Esophagus muscularis mucosa (tissue), 4 donors: Measurements from ENCODE around the gene LILRA2.

Experiments
- EP300 ChIP-seq: sonication (generic); formaldehyde crosslinking; IDR thresholded peaks from one replicate; pipeline ENCODE4 v1.6.1; 2017; ENCODE audit warnings: antibody characterized with exemption
- POLR2A ChIP-seq: fragments of 450-650 bp; IDR thresholded peaks from one replicate; pipeline ENCODE4 v1.6.1; 2017; ENCODE audit warnings: antibody characterized with exemption, moderate library complexity, mild to moderate bottlenecking, low read depth
- POLR2AphosphoS5 ChIP-seq, 2 donors: sonication (generic); formaldehyde crosslinking; IDR thresholded peaks; one replicate each; pipeline ENCODE4 v1.6.1; 2017; ENCODE audit warnings: antibody characterized with exemption in 2 of 2
- TF ChIP-seq, protein P1 (sequence below), 3 experiments: fragments of 200-600 bp in 2 of 3; fragments of 450-650 bp in 1 of 3; sonication (generic) in 2 of 3; IDR thresholded peaks; one replicate each; pipeline ENCODE4 v1.5.1; 2017 to 2019; ENCODE audit warnings: antibody characterized with exemption in 3 of 3, mild to moderate bottlenecking in 2 of 3, moderate library complexity in 1 of 3

DNA sequence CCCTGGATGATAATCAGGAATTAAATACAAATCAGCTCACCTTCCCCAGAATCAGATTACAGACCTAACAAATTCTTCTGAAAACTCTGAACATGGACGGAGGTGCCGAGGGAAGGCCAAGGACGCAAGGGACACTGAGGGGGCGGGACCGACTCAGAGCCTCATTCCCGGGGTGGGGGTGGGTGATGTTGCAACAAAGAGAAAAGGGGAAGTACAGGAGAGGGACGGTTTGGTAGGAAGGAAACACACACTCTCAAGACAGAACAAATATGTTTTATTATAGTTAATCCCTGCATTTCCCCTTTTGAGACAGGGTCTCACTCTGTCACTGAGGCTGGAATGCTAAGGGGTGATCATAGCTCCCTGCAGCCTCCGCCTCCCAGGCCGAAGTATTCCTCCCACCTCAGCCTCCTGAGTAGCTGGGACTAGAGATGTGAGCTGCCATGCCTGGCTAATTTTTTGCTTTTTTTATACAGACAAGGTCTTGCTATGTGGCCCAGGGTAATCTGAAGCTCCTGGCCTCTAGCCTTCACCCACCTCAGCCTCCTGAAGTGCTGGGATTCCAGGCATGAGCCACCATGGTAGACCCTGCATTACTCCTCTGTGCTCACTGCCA lies 786 bp upstream of the LILRA2 start:
- TF ChIP-seq, protein P1, sequence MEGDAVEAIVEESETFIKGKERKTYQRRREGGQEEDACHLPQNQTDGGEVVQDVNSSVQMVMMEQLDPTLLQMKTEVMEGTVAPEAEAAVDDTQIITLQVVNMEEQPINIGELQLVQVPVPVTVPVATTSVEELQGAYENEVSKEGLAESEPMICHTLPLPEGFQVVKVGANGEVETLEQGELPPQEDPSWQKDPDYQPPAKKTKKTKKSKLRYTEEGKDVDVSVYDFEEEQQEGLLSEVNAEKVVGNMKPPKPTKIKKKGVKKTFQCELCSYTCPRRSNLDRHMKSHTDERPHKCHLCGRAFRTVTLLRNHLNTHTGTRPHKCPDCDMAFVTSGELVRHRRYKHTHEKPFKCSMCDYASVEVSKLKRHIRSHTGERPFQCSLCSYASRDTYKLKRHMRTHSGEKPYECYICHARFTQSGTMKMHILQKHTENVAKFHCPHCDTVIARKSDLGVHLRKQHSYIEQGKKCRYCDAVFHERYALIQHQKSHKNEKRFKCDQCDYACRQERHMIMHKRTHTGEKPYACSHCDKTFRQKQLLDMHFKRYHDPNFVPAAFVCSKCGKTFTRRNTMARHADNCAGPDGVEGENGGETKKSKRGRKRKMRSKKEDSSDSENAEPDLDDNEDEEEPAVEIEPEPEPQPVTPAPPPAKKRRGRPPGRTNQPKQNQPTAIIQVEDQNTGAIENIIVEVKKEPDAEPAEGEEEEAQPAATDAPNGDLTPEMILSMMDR (IDR thresholded peaks at IDR 0.05) = no peak
- TF ChIP-seq POLR2A = no peak
- no peak for TF ChIP-seq POLR2AphosphoS5 (IDR thresholded peaks at IDR 0.05)
- no peak for TF ChIP-seq EP300
